GM18520 (cell line): ENCODE data around the gene RASA2.
"Not testable (repeated sequence)": the region's sequence is repeated elsewhere in the genome, so short reads cannot be mapped to it uniquely, and the experiment has no call there.

ENCODE experiments used
- ATAC-seq: cut with Tn5 transposase; IDR thresholded peaks from one replicate; pipeline ENCODE4 v1.9.1; 2021; ENCODE audit not compliant: unreplicated experiment

The RASA2 gene

DNA sequence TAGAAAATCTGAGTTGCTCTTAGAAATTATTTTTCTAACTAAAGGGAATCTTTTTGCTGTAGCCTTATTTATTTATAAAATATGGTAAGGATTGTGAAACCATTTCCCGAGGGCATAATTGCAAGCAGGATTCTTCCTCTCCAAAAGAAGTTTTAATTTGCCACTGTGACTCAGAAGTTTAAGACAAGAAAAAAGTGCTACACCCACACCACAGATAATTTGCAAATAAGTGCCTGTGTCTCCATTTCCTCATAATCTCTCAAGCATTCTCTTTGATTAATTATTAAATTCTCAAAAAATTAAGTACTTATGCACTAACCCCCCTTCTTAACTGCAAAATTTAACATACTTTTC, 43.6 kb downstream of the RASA2 start:
- no peak for ATAC-seq

DNA sequence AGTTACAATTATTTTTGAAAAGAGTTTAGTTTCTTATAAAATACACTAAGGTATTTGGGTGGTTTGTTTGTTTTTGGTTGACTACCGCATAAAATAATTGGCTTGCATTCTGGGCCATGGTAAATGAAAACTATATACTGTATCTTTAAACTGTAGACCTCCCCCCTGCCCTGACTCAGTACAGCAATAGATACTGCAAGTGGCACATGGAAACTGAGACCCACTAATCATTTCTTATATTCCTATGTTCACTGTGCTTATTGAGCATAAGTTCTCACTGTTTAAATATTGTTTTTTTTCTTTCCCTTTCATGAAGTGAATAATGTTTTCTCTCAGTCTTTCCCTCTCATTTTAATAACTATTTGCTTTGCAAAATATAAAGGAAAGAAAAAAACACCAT, 45.8 kb downstream of the RASA2 start:
- no peak for ATAC-seq

DNA sequence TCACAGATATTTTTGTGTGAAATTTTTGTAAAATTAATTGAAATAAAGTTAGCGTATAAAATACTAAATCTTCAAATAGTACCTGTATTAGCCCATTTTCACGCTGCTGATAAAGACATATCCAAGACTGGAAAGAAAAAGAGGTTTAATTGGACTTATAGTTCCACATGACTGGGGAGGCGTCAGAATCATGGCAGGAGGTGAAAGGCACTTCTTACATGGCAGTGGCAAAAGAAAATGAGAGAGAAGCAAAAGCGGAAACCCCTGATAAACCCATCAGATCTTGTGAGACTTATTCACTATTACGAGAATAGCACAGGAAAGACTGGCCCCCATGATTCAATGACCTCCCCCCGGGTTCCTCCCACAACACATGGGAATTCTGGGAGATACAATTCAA, 49.2 kb downstream of the RASA2 start:
- ATAC-seq, result not testable (repeated sequence)

- ATAC-seq, result no peak
Measured at GRCh38 chr3:141537856-141538255, 51.0 kb downstream of the RASA2 start.

DNA sequence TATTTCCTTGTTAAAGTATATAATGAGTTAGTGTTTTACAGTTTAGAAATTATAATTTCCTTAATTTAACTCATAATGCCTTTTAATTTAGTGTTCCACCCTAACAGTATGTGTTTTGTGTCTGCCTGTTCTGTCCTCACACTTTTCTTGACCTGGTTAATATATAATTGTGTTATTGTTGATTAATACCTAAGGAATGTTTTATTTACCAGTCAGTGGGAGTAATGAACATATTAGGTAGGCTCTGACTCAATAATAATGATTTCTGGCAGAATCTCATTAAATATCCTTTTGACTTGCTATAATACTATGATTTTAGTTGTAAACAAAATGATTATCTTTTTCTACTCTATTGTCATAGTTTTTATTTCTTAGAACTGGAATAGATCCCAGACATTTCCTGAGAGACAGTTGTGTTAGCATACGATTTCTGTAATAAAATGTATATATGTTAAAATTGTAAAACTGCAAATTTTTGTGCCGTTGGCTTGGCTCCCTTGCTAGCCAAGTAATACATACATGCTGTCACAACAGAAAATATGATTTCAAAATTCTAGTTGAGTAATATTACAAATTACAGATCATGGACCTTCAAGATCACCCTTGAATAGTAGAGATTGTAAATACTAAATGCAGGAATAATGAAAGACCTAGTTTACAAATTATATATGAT, 51.9 kb downstream of the RASA2 start:
- no peak for ATAC-seq

- no peak for ATAC-seq
Measured at GRCh38 chr3:141539431-141540187, 52.8 kb downstream of the RASA2 start.

GRCh38 chr3:141540531-141540930, 53.7 kb downstream of the RASA2 start:
- no peak for ATAC-seq

GRCh38 chr3:141542202-141542969, 55.6 kb downstream of the RASA2 start:
- ATAC-seq, result no peak

- no peak for ATAC-seq
Measured at GRCh38 chr3:141542989-141543388, 56.2 kb downstream of the RASA2 start.

GRCh38 chr3:141544697-141545096, 57.9 kb downstream of the RASA2 start:
- no peak for ATAC-seq

DNA sequence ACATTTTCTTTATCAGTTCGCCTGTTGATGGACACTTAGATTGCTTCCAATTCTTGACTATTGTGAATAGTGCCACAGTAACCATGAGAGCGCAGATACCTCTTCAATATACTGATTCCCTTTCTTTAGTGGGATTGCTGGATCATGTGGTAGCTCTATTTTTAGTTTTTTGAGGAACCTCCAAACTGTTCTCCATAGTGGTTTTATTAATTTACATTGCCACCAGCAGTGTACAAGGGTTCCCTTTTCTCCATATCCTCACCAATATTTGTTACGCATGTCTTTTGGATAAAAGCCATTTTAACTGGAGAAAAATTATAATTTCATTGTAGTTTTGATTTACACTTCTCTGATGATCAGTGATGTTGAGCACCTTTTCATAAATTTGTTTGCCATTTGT, 59.3 kb downstream of the RASA2 start:
- no peak for ATAC-seq

GRCh38 chr3:141546586-141546985, 59.8 kb downstream of the RASA2 start:
- ATAC-seq, result no peak

GRCh38 chr3:141547791-141548190, 61.0 kb downstream of the RASA2 start:
- ATAC-seq, result no peak

- no peak for ATAC-seq
Measured at GRCh38 chr3:141550926-141551665, 64.3 kb downstream of the RASA2 start.

- no peak for ATAC-seq
Measured at GRCh38 chr3:141552440-141552991, 65.7 kb downstream of the RASA2 start.

DNA sequence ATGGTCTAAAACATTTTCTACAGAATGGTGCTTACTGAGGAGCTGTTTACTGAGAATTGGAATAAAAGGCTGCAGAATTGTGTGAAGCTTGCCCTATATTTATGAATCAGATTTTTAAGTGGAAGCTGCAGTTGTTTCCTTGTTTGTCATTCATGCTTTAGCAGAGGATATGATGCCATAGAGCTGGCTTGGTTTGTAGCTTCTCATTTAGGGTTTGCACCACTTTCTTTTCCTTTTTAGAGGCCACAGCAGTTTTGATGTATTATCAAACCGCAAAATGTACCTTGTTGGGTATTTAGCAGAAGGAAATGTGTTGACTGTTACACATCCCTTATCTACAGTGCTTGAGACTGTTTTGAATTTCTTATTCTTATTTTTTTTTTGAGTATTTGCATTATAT, 66.2 kb downstream of the RASA2 start:
- no peak for ATAC-seq

- ATAC-seq, result no peak
Measured at GRCh38 chr3:141556034-141556433, 69.2 kb downstream of the RASA2 start.

DNA sequence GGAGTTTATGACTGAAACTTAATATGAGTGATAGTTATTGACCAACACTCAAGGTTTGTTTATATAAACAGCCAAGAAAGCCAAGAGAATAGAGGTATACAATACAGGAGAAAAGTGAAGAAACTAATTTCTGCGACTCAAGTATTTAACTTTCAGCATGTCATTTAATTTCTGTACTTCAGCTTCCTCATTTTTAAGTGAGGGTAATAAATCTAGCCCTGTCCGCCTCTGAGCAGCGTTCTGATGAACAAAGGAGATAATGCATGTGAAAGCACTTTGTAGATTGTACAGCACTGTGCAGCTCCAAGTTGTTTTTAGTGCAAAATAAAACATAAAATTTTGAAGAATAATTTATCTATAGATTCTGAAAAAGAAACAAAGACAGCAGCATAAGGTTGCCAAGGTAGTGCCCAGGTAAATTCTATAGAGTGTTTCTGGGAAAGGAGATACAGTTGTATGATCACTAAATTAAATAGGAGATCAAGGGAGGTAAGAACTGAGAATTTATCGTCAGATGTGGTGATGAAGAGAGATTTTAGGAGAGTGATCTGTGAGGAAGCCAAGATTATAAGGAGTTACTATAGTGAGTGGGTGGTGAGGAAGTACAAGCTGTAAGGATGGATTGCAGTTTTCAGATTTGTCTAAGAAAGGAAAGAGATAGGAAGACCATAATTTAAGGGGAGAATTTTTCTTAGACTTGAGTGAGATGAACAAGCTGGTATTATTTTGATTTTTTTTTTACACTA, 71.3 kb downstream of the RASA2 start:
- ATAC-seq, result no peak

DNA sequence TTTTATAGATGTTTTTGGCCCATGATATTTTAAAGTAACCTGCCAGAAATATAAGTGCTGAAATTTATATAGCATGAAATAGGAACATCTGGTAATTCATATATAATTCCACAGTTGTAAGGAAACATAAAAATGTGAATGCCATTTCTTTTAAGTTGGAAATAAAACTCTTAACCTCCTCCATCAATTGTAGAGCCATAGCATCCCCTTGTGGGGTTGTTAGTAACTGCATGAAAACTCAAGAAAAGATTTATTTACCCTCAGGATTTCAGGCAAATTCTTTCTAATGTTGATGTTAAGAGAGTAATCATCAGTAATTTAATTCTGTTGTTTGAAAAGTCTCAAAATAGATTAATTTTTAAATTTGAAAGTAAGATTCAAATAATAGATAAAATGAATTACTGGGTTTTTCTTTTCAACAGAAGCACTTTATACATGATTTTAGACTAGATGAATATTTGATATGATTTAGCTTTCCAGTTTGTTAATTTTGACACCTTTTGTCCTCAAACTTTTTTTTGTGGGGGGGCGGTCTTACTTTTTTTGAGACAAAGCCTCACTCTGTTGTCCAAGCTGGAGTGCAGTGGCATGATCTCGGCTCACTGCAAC, 74.7 kb downstream of the RASA2 start:
- ATAC-seq, result no peak

GRCh38 chr3:141564241-141564640, 77.4 kb downstream of the RASA2 start:
- ATAC-seq, result no peak
